ENCODE data around the gene HOXD8. TPM values are rescaled to one million over a fixed set of nuclear protein-coding genes. Genes with fewer than 3 reads are reported as not detected.
A peak's percentile ranks its signal among the peaks of the same experiment; 100 is the strongest.

Gene HOXD8
- total and polyA plus RNA-seq, 3 donors from 2014 or later, result 36.6 to 41.2 (median 39.8) TPM

- TF ChIP-seq CTCF (IDR thresholded peaks at IDR 0.05) (no peak), POLR2A (IDR thresholded peaks at IDR 0.05) (no peak)
- peaks cover 8% of the 10 kb centered on the region for H3K4me1 ChIP-seq
- no peaks in the 10 kb centered on the region for H3K9me3 ChIP-seq
- 10 to 14% methylated on average over 31 of the region's 31 CpGs for WGBS, 2 donors
- intact Hi-C loops (cut with DNase I; ENCODE audit: low total_unique reads), result no loop called here
- H3K27ac ChIP-seq, result no peak overlapping the region
- no peaks in the 10 kb centered on the region for H3K36me3 ChIP-seq (ENCODE audit: low read depth, missing control alignments)
- DNase-seq, result no peak
- H3K27me3 ChIP-seq, result no peaks in the 10 kb centered on the region
- no peak overlapping the region for H3K4me3 ChIP-seq
These were observed 37.9 kb upstream of the HOXD8 start for GRCh38 chr2:176091329-176092258.

GRCh38 chr2:176092270-176093144 is 37.0 kb upstream of the HOXD8 start, which contains the start of gene HOXD13:
TSS of gene HOXD13 (plus strand) at chr2:176092721. CDS start at chr2:176092891, 170 bp downstream.
- Histone ChIP-seq H3K27me3 (no peaks in the 10 kb centered on the region), H3K4me3 (peak within 1 kb of the TSS; percentile 14 to 29), H3K36me3 (ENCODE audit: low read depth, missing control alignments) (no peaks in the 10 kb centered on the region), H3K9me3 (no peaks in the 10 kb centered on the region), H3K27ac (no peak within 1 kb of the TSS), H3K4me1 (peaks cover 15% of the 10 kb centered on the region)
- TF ChIP-seq CTCF (IDR thresholded peaks at IDR 0.05) (no peak), POLR2A (IDR thresholded peaks at IDR 0.05) (no peak)
- no peak for DNase-seq
- intact Hi-C loops (cut with DNase I; ENCODE audit: low total_unique reads), result no loop called here
- 3 to 6% methylated on average over 35 to 58 of the region's 95 CpGs for WGBS, 2 donors

- Histone ChIP-seq H3K27me3 (peaks cover 6% of the 10 kb centered on the region), H3K27ac (no peak overlapping the region), H3K4me3 (peak overlapping the region; percentile 14 to 29), H3K9me3 (no peaks in the 10 kb centered on the region), H3K4me1 (peaks cover 13% of the 10 kb centered on the region), H3K36me3 (ENCODE audit: low read depth, missing control alignments) (no peaks in the 10 kb centered on the region)
- TF ChIP-seq POLR2A (IDR thresholded peaks at IDR 0.05) (no peak), CTCF (IDR thresholded peaks at IDR 0.05) (no peak)
- 6 to 12% methylated on average over 12 to 53 of the region's 53 CpGs for WGBS, 2 donors
- no peak for DNase-seq
- intact Hi-C loops (cut with DNase I; ENCODE audit: low total_unique reads), result no loop called here
These were observed 36.2 kb upstream of the HOXD8 start for GRCh38 chr2:176093145-176093897.

DNA sequence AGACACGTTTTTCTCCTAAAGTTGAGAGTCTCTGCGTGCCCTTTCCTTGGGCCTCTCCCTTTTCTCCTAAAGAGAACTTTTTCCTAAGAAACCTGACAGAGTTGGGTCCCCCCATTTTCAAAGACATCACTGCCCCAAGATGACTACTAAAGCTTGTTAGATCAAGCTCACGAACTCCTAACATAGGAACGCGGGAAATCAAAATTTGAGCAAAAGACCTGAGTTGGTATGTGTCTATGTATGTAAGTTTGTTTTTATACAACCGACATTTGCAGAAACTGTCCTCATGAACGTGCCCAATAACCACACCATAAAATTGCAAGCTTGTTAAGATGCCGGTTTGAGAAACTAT is 35.6 kb upstream of the HOXD8 start:
- no peak overlapping the region for H3K27ac ChIP-seq
- no peaks in the 10 kb centered on the region for H3K36me3 ChIP-seq (ENCODE audit: low read depth, missing control alignments)
- TF ChIP-seq CTCF (IDR thresholded peaks at IDR 0.05), result no peak
- no peak for TF ChIP-seq POLR2A (IDR thresholded peaks at IDR 0.05)
- no peak for DNase-seq
- no peaks in the 10 kb centered on the region for H3K9me3 ChIP-seq
- 15 to 21% methylated on average over 8 of the region's 8 CpGs for WGBS, 2 donors
- peaks cover 11% of the 10 kb centered on the region for H3K27me3 ChIP-seq
- H3K4me1 ChIP-seq, result peaks cover 9% of the 10 kb centered on the region
- H3K4me3 ChIP-seq, result no peak overlapping the region
- intact Hi-C loops (cut with DNase I; ENCODE audit: low total_unique reads), result no loop called here

All from testis (tissue), 3 donors.